Left cardiac atrium (tissue), 4 donors: ENCODE results near the gene IBA57. TPM values are rescaled to one million over a fixed set of nuclear protein-coding genes. Genes with fewer than 3 reads are reported as not detected.
A peak's percentile ranks its signal among the peaks of the same experiment; 100 is the strongest.

Experiments used
- ATAC-seq, 2 donors: fragments of 200-7000 bp; cut with Tn5 transposase; one replicate each; pipeline ENCODE4 v1.9.1; 2020; ENCODE audit warnings: mild to moderate bottlenecking in 2 of 2, moderate library complexity in 2 of 2
- DNase-seq: peaks from one replicate; pipeline ENCODE4 v3.0.0-alpha.2; 2020
- intact Hi-C, 2 donors: fragments of 100-400 bp; cut with DNase I; formaldehyde crosslinking; loops; one replicate each; pipeline versions ENCODE4 v1.14.1 to v1.15.1; 2022 to 2023
- total RNA-seq, 2 donors: library from RNA; stranded (reverse); fragmentation: NEBNext Ultra II Directional; extraction: Animal tissue kit (Norgen Biotek cat#: 25700); gene quantifications; one replicate each; pipeline ENCODE4 v1.2.1, GENCODE V29; 2021
- donor health status: DM: no; HTN: yes; CAD: no.
- donor health status: DM: no; HTN: yes; CAD: no; lungs with severe emphysema.
- donor health status: DM: yes; HTN: yes; CAD: no.
- donor health status: Dilated cardiomyopathy.

The IBA57 gene
- total RNA-seq, 2 donors from 2014 or later = 10.4 to 10.5 TPM

GRCh38 chr1:228143480-228144192, 22.0 kb upstream of the IBA57 start:
- ATAC-seq = no peak
- intact Hi-C loops = no loop called here
- no peak for DNase-seq

GRCh38 chr1:228144193-228144992, 21.2 kb upstream of the IBA57 start:
- intact Hi-C loops = no loop called here
- DNase-seq (no peak), ATAC-seq (no peak)

GRCh38 chr1:228144993-228145343, 20.6 kb upstream of the IBA57 start:
- intact Hi-C loops = no loop called here

GRCh38 chr1:228145463-228146416, 19.9 kb upstream of the IBA57 start:
- intact Hi-C loops = no loop called here
- ATAC-seq (no peak), DNase-seq (no peak)

More at GRCh38 chr1:228144993-228145343, 20.6 kb upstream of the IBA57 start:
- DNase-seq (no peak), ATAC-seq (no peak)

DNA sequence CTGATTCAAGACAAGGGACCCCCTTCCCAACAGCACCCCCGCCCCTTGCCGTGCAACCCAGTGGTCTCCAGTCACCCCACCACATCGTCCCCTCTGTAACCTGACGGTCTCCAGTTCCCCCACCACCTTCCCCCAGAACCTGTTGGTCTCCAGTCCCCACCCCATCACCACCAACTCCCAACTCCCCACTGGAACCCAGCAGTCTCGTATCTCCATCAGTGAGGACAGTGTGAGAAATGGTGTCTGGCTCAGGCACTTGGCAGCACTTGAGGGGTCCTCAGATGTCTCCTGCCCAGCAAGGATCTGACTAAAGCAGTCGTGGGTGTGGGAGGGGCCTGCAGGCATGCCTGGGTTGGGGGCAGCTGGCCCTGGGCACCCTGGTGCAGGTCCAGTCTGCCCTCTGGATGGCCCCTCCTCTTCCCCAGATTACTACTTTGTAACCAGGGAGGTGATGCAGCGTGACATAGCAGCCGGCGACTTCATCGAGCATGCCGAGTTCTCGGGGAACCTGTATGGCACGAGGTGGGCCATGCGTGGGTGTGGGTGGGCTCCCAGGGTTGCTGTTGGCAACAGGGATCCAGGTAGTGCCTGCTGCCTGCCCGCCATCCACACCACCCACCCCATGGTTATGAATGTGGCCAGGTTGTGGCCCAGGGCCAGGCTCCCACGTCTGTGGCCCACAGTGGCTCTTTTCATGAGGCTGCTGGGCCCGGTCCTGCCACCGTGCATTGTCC, 19.0 kb upstream of the IBA57 start:
- no peak for ATAC-seq

GRCh38 chr1:228147151-228147693, 18.4 kb upstream of the IBA57 start:
- ATAC-seq = no peak
- intact Hi-C loops = no loop called here
- peak; percentile 29 for DNase-seq

More for the DNA sequence above, 19.0 kb upstream of the IBA57 start:
- no peak for DNase-seq
- intact Hi-C loops = no loop called here

GRCh38 chr1:228147768-228148167, 17.8 kb upstream of the IBA57 start:
- ATAC-seq (no peak), DNase-seq (no peak)
- intact Hi-C loops = no loop called here

- peak; percentile 42 for DNase-seq
- intact Hi-C loops = no loop called here
- no peak for ATAC-seq
Observed at GRCh38 chr1:228148196-228148861, 17.3 kb upstream of the IBA57 start.

GRCh38 chr1:228148935-228149405, 16.6 kb upstream of the IBA57 start:
- DNase-seq (peak; percentile 24), ATAC-seq (no peak)
- intact Hi-C loops = no loop called here

GRCh38 chr1:228149406-228150119, 16.0 kb upstream of the IBA57 start, which contains the start of gene GJC2:
TSS of gene GJC2 (plus strand) at chr1:228149930. CDS start at chr1:228157759, 7,829 bp downstream.
- ATAC-seq = peak; percentile 61 to 62
- intact Hi-C loops = no loop called here
- peak; percentile 67 for DNase-seq

DNA sequence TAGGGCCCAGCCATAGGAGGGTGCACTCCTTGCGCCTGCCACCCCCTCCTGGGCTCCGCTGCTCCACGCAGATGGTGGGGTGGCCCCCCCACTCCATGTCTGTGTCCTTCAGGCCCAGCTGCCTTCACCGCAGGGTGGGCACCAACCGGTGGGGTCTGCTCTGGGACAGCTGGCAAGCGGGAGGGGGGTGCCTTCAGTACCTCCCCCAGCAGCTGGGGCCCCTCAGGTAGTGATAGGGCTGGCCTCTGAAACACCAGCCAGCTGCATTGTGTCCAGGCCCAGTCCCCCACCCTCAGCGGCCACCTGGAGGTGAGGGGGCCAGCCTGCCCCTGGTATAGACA, 15.5 kb upstream of the IBA57 start:
- DNase-seq (no peak), ATAC-seq (peak in 1 of 2 donors; percentile 5)
- intact Hi-C loops = no loop called here

GRCh38 chr1:228150461-228151179, 15.0 kb upstream of the IBA57 start:
- DNase-seq (peak; percentile 77), ATAC-seq (peak; percentile 69 to 78)
- intact Hi-C loops = no loop called here

GRCh38 chr1:228151180-228151925, 14.3 kb upstream of the IBA57 start:
- peak; percentile 23 for DNase-seq
- intact Hi-C loops = no loop called here
- peak; percentile 1 to 5 for ATAC-seq

DNA sequence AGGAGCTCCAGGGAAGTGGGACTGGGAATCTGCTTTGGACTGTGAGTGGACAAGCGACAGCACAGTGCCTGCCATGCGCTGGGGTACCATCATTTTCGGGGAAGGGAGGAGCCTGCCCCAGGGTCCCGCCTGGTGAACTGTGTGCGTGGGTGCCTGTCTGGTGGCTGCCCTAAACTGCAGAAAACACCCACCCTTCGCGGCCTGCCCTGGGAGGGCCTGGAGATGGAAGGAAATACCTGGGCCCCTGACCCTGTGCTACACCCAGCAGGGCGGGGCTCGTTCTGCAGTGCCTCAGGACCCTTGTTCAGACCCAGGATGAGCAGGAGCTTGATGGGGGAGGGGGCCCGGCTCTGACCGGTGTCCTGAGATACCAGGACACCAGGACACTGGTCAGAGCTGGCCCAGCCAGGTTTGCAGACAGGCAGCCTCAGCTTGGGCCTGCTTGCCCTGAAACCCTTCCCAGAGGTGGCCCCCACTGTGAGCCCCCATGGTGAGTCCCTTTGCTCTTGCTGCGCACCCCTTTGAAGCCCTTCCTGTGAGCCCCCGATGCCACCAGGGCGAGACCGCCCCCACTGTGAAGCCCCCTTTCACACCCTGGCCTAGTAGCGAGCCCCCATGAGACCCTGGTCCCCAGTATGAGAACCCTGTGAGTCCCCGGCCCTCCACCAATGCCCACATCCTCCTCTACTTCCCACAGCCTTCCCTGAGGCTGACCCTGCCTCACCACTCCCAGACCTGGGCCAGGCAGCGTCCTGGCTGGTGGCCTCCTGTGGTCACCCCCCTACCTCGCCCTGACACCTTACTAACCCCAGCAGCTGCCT, 13.3 kb upstream of the IBA57 start:
- peak; percentile 21 for DNase-seq
- ATAC-seq = no peak
- intact Hi-C loops = no loop called here

DNA sequence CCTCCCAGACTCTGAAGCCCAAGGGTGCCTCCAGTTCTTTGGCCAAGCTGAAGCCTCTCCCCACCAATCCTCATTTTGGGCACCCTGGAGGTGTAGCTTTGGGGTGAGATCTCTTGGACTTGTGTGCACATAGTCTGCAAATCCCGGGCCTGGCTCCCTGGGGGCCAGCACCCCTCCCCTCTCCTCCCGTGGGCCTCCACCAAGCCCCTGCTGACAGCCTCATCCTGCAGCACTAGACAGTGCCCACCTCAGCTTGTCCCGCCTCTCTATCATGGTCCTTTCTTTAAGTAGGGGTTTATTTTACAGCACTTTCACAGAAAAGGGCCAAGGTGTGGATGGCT, 12.7 kb upstream of the IBA57 start:
- intact Hi-C loops = no loop called here
- DNase-seq (peak; percentile 21), ATAC-seq (no peak)
